SW480 (cell line): ENCODE results near the gene WNK2.
"Not testable (repeated sequence)": the region's sequence is repeated elsewhere in the genome, so short reads cannot be mapped to it uniquely, and the experiment has no call there.

Experiments
- DNase-seq: peaks from one replicate; pipeline ENCODE4 v3.0.0-alpha.2; 2016; ENCODE audit warnings: low spot score

The WNK2 gene

GRCh38 chr9:93308158-93308602, 124.2 kb downstream of the WNK2 start:
- no peak for DNase-seq

- no peak for DNase-seq
These were observed 124.7 kb downstream of the WNK2 start for GRCh38 chr9:93308676-93309075.

GRCh38 chr9:93309889-93310425, 126.0 kb downstream of the WNK2 start:
- DNase-seq, result no peak

GRCh38 chr9:93315118-93315517, 131.2 kb downstream of the WNK2 start:
- DNase-seq, result no peak

GRCh38 chr9:93315960-93316359, 132.0 kb downstream of the WNK2 start:
- no peak for DNase-seq

GRCh38 chr9:93316726-93317494, 133.0 kb downstream of the WNK2 start:
- no peak for DNase-seq

GRCh38 chr9:93317495-93318094, 133.7 kb downstream of the WNK2 start:
- no peak for DNase-seq

- DNase-seq, result no peak
These were observed 134.5 kb downstream of the WNK2 start for GRCh38 chr9:93318480-93318879.

GRCh38 chr9:93319301-93319991, 135.5 kb downstream of the WNK2 start:
- DNase-seq, result no peak

GRCh38 chr9:93319992-93320500, 136.1 kb downstream of the WNK2 start:
- no peak for DNase-seq

- DNase-seq, result no peak
These were observed 136.8 kb downstream of the WNK2 start for GRCh38 chr9:93320591-93321219.

- no peak for DNase-seq
These were observed 137.3 kb downstream of the WNK2 start for GRCh38 chr9:93321220-93321610.

GRCh38 chr9:93323446-93323954, 139.6 kb downstream of the WNK2 start:
- DNase-seq, result not testable (repeated sequence)

GRCh38 chr9:93324191-93324834, 140.4 kb downstream of the WNK2 start:
- no peak for DNase-seq

- DNase-seq, result no peak
These were observed 141.5 kb downstream of the WNK2 start for GRCh38 chr9:93325307-93326035.

- DNase-seq, result no peak
These were observed 142.1 kb downstream of the WNK2 start for GRCh38 chr9:93326056-93326455.

GRCh38 chr9:93326654-93327053, 142.7 kb downstream of the WNK2 start:
- no peak for DNase-seq

GRCh38 chr9:93329629-93330280, 145.8 kb downstream of the WNK2 start:
- peak; percentile 64 for DNase-seq

GRCh38 chr9:93332317-93332716, 148.4 kb downstream of the WNK2 start:
- no peak for DNase-seq

- no peak for DNase-seq
These were observed 152.8 kb downstream of the WNK2 start for GRCh38 chr9:93336720-93337119.
